T-helper 1 cell (primary cell): ENCODE measurements around the gene GALNT1.

Experiments
- DNase-seq, 5 donors: peaks; one replicate each; pipeline ENCODE4 v3.0.0-alpha.2; 2012 to 2020

The GALNT1 gene

DNA sequence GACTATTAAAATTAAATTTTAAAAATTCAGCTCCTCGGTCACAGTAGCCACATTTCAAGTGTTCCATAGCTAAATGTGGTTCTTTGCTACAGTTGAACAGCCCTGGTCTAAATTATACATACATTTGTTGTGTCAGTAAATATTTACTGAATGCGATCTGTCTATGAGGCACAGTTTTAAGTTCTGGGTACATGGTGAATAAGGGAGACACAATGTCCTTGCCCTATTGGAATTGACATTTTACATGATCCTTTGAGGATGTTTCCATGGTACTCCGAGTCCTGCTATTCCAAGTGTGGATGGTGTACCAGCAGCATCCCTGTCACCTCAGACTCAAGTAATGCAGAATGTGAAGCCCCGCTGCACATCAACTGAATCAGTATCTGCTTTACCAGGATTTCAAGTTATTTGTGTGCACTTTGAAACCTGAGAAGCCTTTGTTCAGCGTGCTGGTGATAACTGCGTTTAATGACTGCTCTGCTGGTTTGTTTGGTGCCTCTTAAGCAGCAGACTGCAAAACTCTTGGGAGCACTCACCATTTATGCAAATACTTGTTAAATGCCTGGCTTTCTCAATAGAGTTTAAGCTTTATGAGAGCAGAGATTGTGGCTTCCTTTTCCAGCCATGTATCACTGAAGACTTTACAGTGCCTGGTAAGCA, 1.5 kb downstream of the GALNT1 start:
- DNase-seq = no peak

- no peak for DNase-seq
These were observed 3.2 kb downstream of the GALNT1 start for GRCh38 chr18:35584735-35585134.

GRCh38 chr18:35585608-35586007, 4.1 kb downstream of the GALNT1 start:
- no peak for DNase-seq

DNA sequence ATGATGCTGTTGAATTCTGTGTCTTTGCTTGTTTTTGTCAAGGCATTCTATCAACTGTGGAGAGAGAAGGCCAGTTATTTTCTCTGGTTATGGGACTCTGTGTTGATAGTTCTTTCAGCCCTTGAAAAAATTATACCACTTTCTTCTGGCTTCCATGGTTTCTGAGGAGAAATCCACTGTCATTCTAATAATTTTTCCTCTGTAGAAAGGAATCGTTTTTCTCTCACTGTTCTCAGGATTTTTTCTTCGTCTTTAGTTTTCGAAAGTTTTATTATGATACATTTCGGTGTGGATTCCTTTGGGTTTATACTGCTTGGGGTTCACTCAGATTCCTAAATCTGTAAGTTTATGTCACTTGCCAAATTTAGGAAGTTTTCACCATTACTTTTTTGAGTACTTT, 6.6 kb downstream of the GALNT1 start:
- DNase-seq = no peak

DNA sequence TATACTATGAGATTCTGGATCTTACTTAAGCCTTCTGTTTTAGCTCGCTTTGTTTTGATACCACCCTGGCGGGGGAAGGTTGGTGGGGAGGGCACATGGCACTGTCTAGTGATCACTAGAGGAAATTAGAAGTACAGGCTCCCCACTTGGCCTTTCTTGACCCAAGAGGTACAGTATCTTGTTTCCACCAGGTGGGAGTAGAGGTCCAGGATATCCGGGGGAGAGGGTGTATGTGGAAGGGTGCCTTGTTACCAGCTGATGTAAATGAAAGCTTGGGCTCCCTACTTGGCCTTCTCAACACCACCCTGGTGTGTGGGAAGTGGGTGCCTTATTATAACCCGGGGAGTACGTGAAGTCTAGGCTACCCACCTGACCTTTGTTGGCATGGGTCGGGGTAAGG, 7.5 kb downstream of the GALNT1 start:
- peak in 2 of 5 donors; percentile 5 to 18 for DNase-seq

DNA sequence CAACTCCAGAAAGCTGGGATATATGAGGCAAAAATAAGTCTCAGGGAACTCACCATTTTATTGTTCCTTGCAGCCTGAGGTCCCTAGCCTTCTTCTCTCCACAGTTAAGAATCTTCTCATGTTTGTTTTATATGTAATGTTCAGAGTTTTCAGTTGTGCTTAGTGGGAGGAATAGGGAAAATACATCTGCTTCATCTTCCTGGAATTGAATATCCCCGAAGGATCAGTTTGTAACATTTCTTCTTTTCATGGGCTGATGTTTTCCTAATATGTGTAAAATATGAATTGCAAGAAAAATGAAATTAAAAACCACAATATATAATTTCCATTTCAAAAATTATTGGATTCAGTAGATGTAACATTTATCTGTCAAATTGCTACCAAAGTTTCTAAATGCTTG, 8.0 kb downstream of the GALNT1 start:
- DNase-seq = no peak

- no peak for DNase-seq
These were observed 9.4 kb downstream of the GALNT1 start for GRCh38 chr18:35590935-35591334.

DNA sequence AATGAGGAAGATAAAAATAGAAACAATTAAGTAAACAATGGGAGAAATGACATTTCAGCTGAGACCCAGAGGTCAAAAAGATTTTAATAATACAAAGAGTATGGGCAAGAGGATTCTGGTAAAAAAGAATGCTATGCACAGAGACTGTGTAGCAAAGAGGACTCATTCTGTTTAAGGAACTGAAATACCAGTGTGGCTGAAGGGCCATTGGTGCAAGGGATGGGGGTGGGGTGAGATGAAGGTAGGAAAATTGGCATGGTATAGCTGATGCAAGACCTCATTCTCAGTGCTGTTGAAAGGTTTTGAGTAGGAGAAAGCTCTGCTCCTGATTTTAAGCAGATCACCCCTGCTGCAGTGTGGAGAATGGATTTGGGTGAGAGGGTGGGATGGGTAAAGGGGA, 10.8 kb downstream of the GALNT1 start:
- no peak for DNase-seq

DNA sequence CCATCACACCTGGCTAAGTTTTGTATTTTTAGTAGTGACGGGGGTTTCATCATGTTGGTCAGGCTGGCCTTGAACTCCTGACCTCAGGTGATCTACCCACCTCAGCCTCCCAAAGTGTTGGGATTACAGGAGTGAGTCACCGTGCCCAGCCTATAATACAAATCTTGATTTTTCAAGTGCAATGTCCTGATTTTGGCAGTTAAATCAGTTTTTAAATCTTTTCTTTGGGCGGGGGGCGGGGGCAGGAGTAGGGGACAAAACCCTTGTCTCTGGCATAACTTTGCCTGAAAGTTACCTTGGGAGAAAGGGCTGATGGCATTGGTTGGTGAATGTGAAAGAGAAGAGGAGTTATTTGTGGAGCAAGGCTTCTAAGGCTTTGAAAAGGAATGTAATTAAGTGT, 12.3 kb downstream of the GALNT1 start:
- DNase-seq = no peak

- no peak for DNase-seq
These were observed 16.2 kb downstream of the GALNT1 start for GRCh38 chr18:35597758-35598157.

DNA sequence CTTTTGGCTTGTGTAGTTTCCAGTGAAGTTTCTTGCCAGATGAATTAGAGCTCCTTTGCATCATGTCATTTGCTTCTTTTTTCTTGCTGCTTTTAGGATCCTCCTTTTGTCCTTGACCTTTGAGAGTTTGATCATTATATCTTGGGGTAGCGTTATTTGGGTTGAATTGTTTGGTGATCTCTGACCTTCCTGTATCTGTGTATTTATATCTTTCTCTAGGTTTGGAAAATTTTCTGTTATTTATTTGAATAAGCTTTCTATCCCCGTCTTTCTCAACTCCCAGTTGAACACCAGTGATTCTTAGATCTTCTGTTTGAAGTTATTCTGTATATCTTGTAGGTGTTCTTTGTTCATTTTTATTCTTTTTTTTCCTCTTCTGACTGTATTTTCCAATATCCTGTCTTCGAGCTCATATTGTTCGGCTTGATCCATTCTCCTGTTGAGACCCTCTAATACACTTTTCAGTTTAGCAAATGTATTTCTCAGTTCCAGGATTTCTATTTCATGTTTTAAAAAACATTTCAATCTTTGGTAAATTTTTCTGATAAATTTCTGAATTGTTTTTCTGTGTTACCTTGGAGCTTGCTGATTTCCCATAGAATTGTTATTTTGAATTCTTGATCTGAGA, 20.8 kb downstream of the GALNT1 start:
- no peak for DNase-seq

DNA sequence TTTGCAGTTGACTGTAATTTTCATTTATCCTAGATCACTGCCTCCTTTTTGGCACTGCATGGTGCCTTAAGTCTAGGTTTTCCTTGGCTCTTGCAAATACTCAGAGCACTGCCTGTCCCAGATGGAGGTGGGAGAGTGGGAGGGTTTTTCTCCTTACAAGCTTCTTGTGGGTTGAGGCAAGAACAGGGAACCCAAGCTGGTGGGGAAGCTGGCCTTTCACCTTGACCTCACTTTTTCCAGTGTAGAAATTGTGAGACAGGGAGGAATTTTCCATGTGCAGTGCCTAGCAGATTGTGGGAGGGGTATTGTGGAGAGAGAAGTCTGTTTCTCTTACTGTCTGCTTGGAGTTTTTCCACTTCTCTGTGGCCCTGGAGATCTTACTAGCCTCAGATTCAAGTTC, 21.5 kb downstream of the GALNT1 start:
- DNase-seq = no peak

GRCh38 chr18:35603528-35603927, 22.0 kb downstream of the GALNT1 start:
- no peak for DNase-seq

- no peak for DNase-seq
These were observed 22.8 kb downstream of the GALNT1 start for GRCh38 chr18:35604369-35604768.

GRCh38 chr18:35605686-35606417, 24.3 kb downstream of the GALNT1 start:
- peak in 1 of 5 donors; percentile 10 for DNase-seq

DNA sequence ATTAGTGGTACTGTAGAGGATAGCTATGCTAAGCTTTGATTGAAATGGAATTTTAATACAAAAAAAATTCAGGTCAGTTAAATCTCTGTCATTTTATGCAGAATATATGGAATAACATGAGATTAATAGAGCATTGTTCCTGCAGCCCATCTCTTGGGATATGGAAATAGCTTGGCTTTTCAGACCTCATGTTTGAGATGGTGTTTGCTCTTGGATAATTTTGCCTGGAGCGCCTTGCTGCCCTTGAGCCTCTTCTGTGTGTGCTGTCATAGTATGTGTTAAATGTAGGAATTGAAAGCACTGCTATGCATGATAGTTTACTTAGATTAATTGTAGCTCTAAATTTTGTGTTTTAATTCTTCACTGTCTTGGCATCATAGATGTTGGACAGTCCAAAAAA, 27.7 kb downstream of the GALNT1 start:
- DNase-seq = no peak

GRCh38 chr18:35610089-35610488, 28.5 kb downstream of the GALNT1 start:
- no peak for DNase-seq

DNA sequence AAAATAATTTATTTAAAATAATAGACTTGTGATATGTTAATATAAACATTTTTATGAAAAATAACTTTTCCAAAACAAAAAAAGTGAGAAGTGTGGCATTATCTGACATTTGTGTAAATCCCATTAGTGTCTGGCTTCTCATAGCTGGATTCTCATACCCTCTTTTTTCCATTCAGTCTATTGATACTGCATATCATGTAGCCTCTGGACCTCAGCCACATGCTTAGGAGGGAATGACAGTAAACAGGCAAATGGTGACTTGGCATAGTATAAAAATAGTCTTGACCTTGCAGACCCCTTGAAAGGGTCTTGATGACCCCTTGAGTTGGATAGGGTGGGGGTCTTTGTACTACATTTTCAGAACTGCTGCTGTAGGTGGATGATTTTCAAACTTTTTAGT, 29.2 kb downstream of the GALNT1 start:
- DNase-seq = no peak

DNA sequence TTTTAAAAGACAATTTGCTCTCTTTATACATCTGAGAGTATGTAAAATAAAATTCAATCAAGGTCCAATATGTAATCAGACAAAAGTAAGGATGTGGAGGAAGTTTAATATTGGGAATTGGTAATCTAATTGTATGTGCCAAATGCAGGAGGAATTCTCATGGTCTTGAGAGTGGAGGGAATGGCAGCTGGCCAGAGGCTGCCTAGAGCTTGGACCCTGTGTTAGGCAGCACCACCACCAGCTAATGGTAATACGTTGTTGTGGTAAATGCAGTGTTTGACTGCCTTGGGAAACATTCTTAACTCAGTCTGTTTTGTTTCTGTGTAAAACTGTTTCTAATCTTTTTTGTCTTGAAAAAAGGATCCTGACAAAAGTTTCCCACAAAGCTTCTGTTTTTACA, 30.0 kb downstream of the GALNT1 start:
- DNase-seq = no peak

DNA sequence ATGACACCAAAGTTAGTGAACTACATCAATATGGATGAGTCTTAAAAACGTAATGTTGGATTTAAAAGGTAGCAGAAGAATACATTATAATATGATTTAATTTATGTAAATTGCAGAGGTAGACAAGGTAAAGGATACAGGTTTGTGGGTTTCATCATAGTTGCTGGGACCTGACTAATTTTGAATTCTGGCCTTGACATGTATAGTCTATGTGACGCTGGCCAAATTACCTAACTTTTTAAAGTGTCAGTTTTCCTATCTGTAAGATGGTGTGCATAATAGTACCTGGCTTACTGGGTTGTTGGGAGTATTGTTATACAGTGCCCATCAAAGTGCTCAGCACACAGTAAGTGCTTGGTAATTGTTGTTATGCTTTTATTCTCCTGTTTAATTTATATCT, 34.5 kb downstream of the GALNT1 start:
- DNase-seq = no peak

DNA sequence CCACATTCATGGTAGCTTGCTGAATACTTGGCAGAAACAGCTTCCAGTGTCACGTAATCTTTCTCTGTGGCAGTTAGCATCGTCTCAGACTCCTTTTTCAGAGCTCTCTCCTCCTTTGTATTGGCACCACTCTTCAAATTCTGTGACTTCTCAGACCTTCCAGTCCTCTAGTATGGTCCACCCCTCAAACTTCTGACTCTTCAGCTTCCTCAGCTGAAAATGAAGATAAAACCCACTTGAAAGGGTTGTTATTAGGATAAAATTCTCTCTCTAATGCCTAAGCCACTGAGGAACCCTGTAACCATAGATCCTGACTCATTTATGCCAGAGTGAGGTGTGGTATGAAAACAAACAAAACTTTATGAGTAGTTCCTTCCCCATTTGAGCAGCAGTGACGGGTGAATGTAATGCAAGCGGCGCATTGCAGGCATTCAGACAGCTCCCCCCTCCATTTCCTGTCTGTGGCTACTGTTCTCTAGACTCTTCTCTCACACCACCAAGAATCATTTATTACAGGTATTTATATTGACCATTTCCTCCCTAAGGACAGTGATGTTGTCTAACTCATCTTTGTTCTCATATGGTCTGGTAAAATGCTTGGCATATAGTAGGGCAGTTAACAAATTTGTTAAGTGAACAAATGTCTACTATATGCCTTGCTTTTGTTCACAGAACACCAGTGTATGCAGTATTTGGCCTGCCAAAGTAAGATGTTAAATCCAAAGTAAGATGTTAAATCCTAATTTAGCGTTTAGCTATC, 35.3 kb downstream of the GALNT1 start:
- DNase-seq = peak; percentile 8 to 83 (median 40)

GRCh38 chr18:35617865-35618264, 36.3 kb downstream of the GALNT1 start:
- DNase-seq = no peak

- no peak for DNase-seq
These were observed 36.7 kb downstream of the GALNT1 start for GRCh38 chr18:35618289-35618688.
